Stomach (tissue), 19 donors: ENCODE results near the gene CLDN2. TPM values are rescaled to one million over a fixed set of nuclear protein-coding genes. Genes with fewer than 3 reads are reported as not detected.
"Not testable (repeated sequence)": the region's sequence is repeated elsewhere in the genome, so short reads cannot be mapped to it uniquely, and the experiment has no call there.

Source experiments
- DNase-seq, 2 donors: peaks; one replicate each; pipeline versions ENCODE4 v3.0.0 to v3.0.0-alpha.2; 2013 to 2019
- H3K27ac ChIP-seq, 5 donors: fragments of 200-600 bp in 4 of 5; sonication (generic) in 4 of 5; one replicate each; pipeline ENCODE4 v1.5.1; 2013 to 2019; ENCODE audit warnings: mild to moderate bottlenecking in 1 of 5, moderate library complexity in 1 of 5
- H3K27me3 ChIP-seq, 3 donors: fragments of 200-600 bp; sonication (generic); one replicate each; pipeline ENCODE4 v1.5.1; 2017 to 2019; ENCODE audit warnings: mixed run types in 1 of 3
- H3K36me3 ChIP-seq, 4 donors: fragments of 200-600 bp; sonication (generic); 1 replicate in 3 of 4; 2 replicates in 1 of 4; pipeline ENCODE4 v1.5.1; 2016 to 2019
- H3K4me1 ChIP-seq, 4 donors: fragments of 200-600 bp; sonication (generic); one replicate each; pipeline ENCODE4 v1.5.1; 2016 to 2019
- H3K4me3 ChIP-seq, 4 donors: fragments of 200-600 bp; sonication (generic) in 3 of 4; one replicate each; pipeline ENCODE4 v1.5.1; 2016 to 2019; ENCODE audit warnings: mild to moderate bottlenecking in 1 of 4
- H3K9me3 ChIP-seq, 4 donors: fragments of 200-600 bp; sonication (generic); one replicate each; pipeline ENCODE4 v1.5.1; 2016 to 2019
- EP300 ChIP-seq: sonication (generic); formaldehyde crosslinking; IDR thresholded peaks from one replicate; pipeline ENCODE4 v1.6.1; 2017; ENCODE audit warnings: antibody characterized with exemption
- POLR2A ChIP-seq, 4 donors: fragments of 450-650 bp; IDR thresholded peaks; one replicate each; pipeline ENCODE4 v1.6.1; 2016; ENCODE audit warnings: antibody characterized with exemption in 4 of 4, control low read depth in 2 of 4, mild to moderate bottlenecking in 1 of 4, moderate library complexity in 1 of 4
- POLR2AphosphoS5 ChIP-seq, 3 donors: sonication (generic); formaldehyde crosslinking; IDR thresholded peaks; one replicate each; pipeline ENCODE4 v1.6.1; 2016; ENCODE audit warnings: antibody characterized with exemption in 3 of 3
- WGBS, 5 donors: extraction: QIAGEN DNeasy Blood & Tissue Kit in 3 of 5; methylation state at CpG; one replicate each; pipeline versions ENCODE4 v1.1.5 to v1.1.7; 2013 to 2018; 5-methylcytosine and 5-hydroxymethylcytosine counted together
- intact Hi-C: fragments of 100-400 bp; cut with DNase I; formaldehyde crosslinking; loops from one replicate; pipeline ENCODE4 v1.15.1; 2023; ENCODE audit warnings: low total_unique reads
- long read RNA-seq, 10 donors: transcript quantifications; one replicate each; lab custom pipeline, GENCODE V29; 2026
- polyA plus RNA-seq, 3 donors: library from polyadenylated mRNA; stranded (reverse); fragments of 200-250 nt; gene quantifications; one replicate each; pipeline ENCODE4 v1.2.3, GENCODE V29; 2013
- total RNA-seq, 5 donors: library from RNA; depleted of rRNA; stranded (reverse); fragments of >200 nt; gene quantifications; one replicate each; pipeline versions ENCODE4 v1.1.0 to v1.2.3, GENCODE V29; 2014 to 2016
- TF ChIP-seq, protein P1 (sequence below), 7 experiments: fragments of 450-650 bp in 4 of 7; fragments of 200-600 bp in 3 of 7; sonication (generic) in 3 of 7; IDR thresholded peaks; one replicate each; pipeline ENCODE4 v1.5.1; 2016 to 2019; ENCODE audit warnings: antibody characterized with exemption in 7 of 7, control low read depth in 2 of 7, mild to moderate bottlenecking in 1 of 7
- donor health status: healthy with polysubstance abuse.
- donor health status: Bipolar disorder and iron deficiency.
- donor health status: healthy.

The CLDN2 gene, protein sequence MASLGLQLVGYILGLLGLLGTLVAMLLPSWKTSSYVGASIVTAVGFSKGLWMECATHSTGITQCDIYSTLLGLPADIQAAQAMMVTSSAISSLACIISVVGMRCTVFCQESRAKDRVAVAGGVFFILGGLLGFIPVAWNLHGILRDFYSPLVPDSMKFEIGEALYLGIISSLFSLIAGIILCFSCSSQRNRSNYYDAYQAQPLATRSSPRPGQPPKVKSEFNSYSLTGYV
- total RNA-seq (1 to 10 TPM in 1 of 5 donors, not detected in 4; 2.4 TPM), polyA plus RNA-seq (1 to 10 TPM in 2 of 3 donors, under 1 TPM in 1; 0.31 to 3.5 (median 2.5) TPM)
- long read RNA-seq, donor 1 = 0 reads
- long read RNA-seq, donor 2, partial matches to known transcripts = 62 of 62 reads
- long read RNA-seq, donor 2, other reads (novel, unspliced or antisense) = 0 of 62 reads
- long read RNA-seq, donor 3 = 0 reads
- long read RNA-seq, donor 4 = 0 reads
- long read RNA-seq, donor 5 = 0 reads
- long read RNA-seq, donor 6 = 0 reads
- long read RNA-seq, donor 7 = 0 reads
- long read RNA-seq, donor 8 = 0 reads
- long read RNA-seq, donor 9 = 0 reads
- long read RNA-seq, donor 10, partial matches to known transcripts = 0 of 1 reads
- long read RNA-seq, donor 10, other reads (novel, unspliced or antisense) = 0 of 1 reads

DNA sequence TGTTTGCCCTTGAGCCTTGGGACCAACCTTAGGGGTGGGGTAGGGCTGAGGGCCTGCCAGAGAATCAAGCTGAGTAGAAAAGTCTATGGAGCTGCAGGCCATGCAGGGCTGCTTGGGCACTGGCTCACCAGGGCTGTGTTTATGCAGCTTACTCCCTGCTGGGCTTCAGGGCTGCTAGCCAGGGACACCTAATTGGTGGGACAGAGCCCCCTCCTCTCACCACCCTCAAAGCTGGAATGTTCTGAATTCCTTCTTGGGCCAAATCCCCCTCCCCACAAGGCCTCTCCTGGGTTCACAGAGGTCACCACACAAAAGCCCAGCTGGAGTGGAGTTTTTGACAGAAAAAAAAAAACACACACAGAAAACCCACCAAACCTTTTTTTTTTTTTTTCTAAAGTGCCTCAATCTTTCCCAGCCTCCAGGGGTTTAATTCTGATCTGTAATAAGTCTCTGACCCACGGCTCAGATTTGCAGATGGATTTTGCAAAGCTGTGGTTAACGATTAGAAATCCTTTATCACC, at the start of gene CLDN2:
CLDN2 (plus strand) TSS at position 471 of the 521 bp plus-strand sequence. CDS start 7,827 bp downstream, outside the sequence.
- intact Hi-C loops = no loop called here
- peaks cover 0 to 14% (median 0%) of the 10 kb centered on the region in 3 donors for H3K27me3 ChIP-seq
- H3K4me3 ChIP-seq = no peak within 1 kb of the TSS
- H3K27ac ChIP-seq = no peak within 1 kb of the TSS
- TF ChIP-seq POLR2A (IDR thresholded peaks at IDR 0.05) = no peak
- no peak for TF ChIP-seq EP300
- TF ChIP-seq POLR2AphosphoS5 (IDR thresholded peaks at IDR 0.05) = no peak
- TF ChIP-seq, protein P1, sequence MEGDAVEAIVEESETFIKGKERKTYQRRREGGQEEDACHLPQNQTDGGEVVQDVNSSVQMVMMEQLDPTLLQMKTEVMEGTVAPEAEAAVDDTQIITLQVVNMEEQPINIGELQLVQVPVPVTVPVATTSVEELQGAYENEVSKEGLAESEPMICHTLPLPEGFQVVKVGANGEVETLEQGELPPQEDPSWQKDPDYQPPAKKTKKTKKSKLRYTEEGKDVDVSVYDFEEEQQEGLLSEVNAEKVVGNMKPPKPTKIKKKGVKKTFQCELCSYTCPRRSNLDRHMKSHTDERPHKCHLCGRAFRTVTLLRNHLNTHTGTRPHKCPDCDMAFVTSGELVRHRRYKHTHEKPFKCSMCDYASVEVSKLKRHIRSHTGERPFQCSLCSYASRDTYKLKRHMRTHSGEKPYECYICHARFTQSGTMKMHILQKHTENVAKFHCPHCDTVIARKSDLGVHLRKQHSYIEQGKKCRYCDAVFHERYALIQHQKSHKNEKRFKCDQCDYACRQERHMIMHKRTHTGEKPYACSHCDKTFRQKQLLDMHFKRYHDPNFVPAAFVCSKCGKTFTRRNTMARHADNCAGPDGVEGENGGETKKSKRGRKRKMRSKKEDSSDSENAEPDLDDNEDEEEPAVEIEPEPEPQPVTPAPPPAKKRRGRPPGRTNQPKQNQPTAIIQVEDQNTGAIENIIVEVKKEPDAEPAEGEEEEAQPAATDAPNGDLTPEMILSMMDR (IDR thresholded peaks at IDR 0.05) = no peak
- H3K36me3 ChIP-seq = no peaks in the 10 kb centered on the region
- H3K4me1 ChIP-seq = no peaks in the 10 kb centered on the region
- H3K9me3 ChIP-seq = no peaks in the 10 kb centered on the region
- WGBS, 5 donors = 32 to 70% (median 59%) methylated on average over 2 of the region's 2 CpGs
- no peak for DNase-seq

DNA sequence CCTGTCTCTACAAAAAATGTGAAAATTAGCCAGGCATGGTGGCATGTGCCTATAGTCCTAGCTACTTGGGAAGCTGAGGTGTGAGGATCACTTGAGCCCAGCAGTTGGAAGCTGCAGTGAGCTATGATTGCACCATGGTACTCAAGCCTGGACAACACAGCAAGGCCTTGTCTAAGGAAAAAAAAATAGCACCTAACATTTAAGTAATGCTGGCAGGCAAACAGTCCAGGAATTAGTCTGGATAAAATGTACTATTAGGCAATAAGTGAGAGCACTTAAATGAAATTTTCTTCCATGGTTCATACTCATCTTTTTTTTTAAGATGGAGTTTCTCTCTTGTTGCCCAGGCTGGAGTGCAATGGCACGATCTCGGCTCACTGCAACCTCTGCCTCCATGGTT, 47.4 kb upstream of the CLDN2 start:
- H3K27me3 ChIP-seq, DNase-seq, H3K4me3 ChIP-seq, H3K9me3 ChIP-seq, H3K27ac ChIP-seq, intact Hi-C loops, H3K36me3 ChIP-seq, H3K4me1 ChIP-seq: not testable (repeated sequence)
- 80 to 100% (median 90%) methylated on average over 2 of the region's 2 CpGs for WGBS, 5 donors

DNA sequence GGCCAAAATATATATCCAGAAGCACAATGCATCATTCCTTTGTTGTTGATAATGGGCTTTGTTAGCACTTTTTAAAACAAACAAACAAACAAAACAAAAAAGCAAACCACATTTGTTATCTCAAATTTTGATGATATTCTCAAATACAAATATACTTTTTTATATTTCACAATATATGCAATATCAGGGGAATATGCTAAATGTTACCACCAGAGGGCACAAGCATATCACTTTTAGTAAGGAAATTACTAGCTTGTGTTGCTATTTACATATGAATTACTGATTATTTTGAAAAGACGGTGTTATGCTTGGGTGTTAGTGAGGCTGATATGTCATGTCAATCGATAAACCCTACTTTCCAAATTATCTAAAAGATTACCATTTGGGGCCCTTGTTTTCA, 46.1 kb upstream of the CLDN2 start:
- no peaks in the 10 kb centered on the region for H3K9me3 ChIP-seq
- H3K36me3 ChIP-seq = peaks cover 0 to 13% (median 3%) of the 10 kb centered on the region in 4 donors
- TF ChIP-seq POLR2A (IDR thresholded peaks at IDR 0.05) (no peak), EP300 (no peak), POLR2AphosphoS5 (IDR thresholded peaks at IDR 0.05) (no peak)
- TF ChIP-seq, protein P1 (IDR thresholded peaks at IDR 0.05) = peak in 4 of 7 experiments; percentile 35 to 59 (median 48)
- no peak overlapping the region for H3K27ac ChIP-seq
- no peaks in the 10 kb centered on the region for H3K4me1 ChIP-seq
- H3K27me3 ChIP-seq = peaks cover 0 to 8% (median 0%) of the 10 kb centered on the region in 3 donors
- intact Hi-C loops = no loop called here
- WGBS, 5 donors = 41 to 63% (median 43%) methylated on average over 2 of the region's 2 CpGs
- peak in 1 of 2 donors; percentile 28 for DNase-seq
- H3K4me3 ChIP-seq = no peak overlapping the region

DNA sequence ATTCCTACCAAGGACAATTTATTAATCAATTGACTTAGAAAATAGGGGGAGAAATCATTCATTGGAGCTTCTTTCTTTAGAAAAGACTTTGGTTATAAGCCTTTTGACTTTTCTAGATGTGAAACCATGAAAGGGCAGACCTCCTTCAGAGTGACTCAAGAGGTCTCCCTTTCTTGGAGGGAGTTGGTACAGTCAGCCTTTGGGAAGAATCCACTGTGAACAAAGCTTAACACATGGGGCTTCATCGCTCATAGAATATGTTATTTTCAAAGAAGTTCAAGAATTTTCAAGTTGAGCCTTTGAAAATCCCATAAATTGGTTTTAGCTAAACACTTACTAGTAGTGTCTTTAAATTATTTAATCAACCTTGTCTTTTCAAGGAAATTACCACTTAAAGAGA, 45.1 kb upstream of the CLDN2 start:
- DNase-seq = no peak
- Histone ChIP-seq H3K27ac (no peak overlapping the region), H3K4me1 (no peaks in the 10 kb centered on the region), H3K36me3 (peaks cover 0 to 13% (median 3%) of the 10 kb centered on the region in 4 donors), H3K9me3 (no peaks in the 10 kb centered on the region), H3K4me3 (no peak overlapping the region), H3K27me3 (peaks cover 0 to 6% (median 0%) of the 10 kb centered on the region in 3 donors)
- intact Hi-C loops = no loop called here
- TF ChIP-seq POLR2AphosphoS5 (IDR thresholded peaks at IDR 0.05) = no peak
- TF ChIP-seq EP300 = no peak
- TF ChIP-seq, protein P1 (IDR thresholded peaks at IDR 0.05) = no peak
- TF ChIP-seq POLR2A (IDR thresholded peaks at IDR 0.05) = no peak
- WGBS, 5 donors = 71 to 91% (median 77%) methylated on average over 1 of the region's 1 CpG
